Brain pericyte (primary cell): ENCODE data around the gene PPA2.
A peak's percentile ranks its signal among the peaks of the same experiment; 100 is the strongest.
"Not testable (repeated sequence)": the region's sequence is repeated elsewhere in the genome, so short reads cannot be mapped to it uniquely, and the experiment has no call there.

Source experiments
- DNase-seq: peaks from one replicate; pipeline ENCODE4 v3.0.0-alpha.2; 2012; ENCODE audit warnings: low read depth, low spot score

Gene PPA2

GRCh38 chr4:105473324-105474098, at the start of gene PPA2:
Gene PPA2, minus strand, starts transcription at chr4:105474062. Its CDS starts 12 bp downstream, at chr4:105474050.
- peak; percentile 53 for DNase-seq

DNA sequence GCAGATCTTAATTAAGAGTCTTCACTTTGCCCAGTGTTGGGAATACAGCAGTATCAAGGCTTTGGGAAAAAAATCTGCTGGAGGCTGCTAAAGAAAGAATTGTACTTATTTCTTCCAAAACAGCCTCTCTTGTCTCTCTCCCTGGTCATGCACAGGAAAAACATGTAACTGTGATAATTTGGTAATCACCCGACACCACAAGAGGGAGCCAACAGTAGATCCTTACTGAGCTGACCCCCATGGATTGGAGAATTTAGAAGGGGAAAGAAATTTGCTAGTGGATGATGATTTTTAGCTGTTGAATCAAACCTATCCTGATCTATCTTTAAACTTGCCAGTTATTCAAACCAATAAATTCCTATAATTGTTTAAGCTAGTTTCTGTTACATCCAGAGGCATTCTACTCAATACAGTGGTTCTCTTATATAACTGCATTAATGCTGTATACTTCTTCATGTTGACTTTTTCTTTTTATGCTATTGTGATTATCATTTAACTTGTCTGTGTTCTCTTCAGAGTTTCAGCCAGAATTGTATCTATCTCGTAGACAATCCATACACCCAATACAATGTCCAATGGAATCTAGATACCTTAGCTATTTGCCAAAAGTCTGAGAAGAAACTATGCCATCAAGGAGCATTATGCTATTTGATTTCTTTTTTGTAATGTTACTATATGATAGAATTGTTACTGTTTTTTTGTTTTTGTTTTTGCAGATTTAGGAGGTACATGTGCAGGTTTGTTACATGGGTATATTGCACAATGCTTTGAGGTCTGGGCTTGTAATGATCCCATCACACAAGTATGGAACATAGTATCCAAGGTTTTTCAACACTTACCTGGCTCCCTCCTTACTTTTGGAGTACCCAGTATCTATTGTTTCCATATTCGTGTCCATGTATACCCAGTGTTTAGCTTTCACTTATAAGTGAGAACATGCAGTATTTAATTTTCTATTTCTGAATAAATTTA, 47.2 kb upstream of the PPA2 start:
- no peak for DNase-seq

- no peak for DNase-seq
These were observed 36.4 kb upstream of the PPA2 start for GRCh38 chr4:105510245-105510644.

DNA sequence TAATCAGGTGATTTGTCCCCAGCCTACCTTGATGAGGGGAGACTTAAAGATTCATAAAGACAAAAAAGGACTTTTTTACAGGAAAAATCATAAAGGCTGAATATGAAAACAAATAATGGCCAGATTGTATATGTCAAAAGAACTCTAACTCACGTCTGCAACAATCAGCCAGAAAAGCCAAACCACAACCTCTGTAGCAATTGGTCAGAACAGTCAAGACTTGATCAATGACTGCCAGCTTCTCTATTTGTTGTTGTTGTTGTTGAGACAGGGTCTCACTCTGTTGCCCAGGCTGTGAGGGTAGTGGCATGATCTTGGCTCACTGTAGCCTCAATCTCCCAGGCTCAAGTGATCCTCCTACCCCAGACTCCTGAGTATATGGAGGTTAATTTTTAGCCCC, 35.9 kb upstream of the PPA2 start:
- no peak for DNase-seq

DNA sequence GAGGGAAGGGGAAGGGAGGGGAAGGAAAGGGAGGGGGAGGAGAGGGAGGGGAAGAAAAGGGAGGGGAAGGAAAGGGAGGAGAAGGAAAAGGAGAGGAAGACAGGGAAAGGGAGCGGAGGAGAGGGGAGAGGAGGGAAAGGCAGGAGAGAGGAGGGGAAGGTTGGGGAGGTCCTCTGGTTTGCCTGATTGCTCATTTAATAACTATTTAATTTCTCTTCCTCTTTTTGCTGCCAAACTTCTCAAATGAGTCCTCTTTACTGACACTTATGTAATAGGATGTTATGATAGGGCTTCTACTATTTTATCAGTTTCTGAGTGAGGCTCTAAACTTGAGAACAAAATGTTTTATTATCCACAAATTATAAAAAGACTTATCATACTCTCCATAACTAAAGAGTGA, 35.4 kb upstream of the PPA2 start:
- no peak for DNase-seq

GRCh38 chr4:105504744-105505143, 30.9 kb upstream of the PPA2 start:
- no peak for DNase-seq

- no peak for DNase-seq
These were observed 29.6 kb upstream of the PPA2 start for GRCh38 chr4:105503484-105503883.

- DNase-seq = no peak
These were observed 23.0 kb upstream of the PPA2 start for GRCh38 chr4:105496899-105497298.

DNA sequence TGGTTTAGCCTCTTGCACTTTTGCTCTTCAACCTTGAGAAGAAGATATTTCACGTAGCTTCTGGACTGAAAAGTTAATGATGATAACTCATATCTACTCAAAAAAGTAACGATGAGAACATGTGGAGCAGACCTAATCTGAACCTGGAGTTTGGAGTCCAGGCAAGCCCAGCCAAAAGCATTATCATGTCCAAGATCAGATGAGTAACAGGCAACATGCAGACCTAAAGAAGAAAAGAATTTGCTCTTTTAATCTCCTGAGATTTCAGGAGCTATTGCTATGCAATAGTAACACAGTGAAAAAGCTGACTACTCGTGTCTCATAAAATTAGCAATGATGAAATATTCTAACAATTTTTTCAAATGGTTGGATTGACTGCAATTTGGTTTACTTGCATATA, 21.8 kb upstream of the PPA2 start:
- no peak for DNase-seq

GRCh38 chr4:105490523-105490922, 16.7 kb upstream of the PPA2 start:
- DNase-seq = no peak

- no peak for DNase-seq
These were observed 10.0 kb upstream of the PPA2 start for GRCh38 chr4:105483840-105484239.

DNA sequence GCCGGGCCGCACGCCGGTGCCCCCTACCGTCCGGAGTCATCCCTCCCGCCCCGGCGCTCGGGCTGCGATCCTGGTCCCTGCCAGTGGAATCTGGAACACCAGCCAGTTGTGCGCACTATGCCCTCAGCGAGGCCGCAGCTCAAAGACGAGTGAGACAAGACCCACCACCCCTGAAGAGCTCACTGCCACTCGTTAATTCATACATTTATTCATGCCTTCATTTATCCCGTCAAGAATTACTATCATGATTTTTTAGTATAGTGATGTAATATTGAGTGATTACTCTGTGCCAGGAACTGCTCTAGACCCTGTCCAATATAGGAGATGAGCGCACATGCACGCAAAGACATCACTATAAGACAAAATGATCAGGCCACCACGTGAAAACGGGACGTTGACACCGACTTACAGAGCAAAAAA, 247 bp upstream of the PPA2 start:
- DNase-seq = no peak

DNA sequence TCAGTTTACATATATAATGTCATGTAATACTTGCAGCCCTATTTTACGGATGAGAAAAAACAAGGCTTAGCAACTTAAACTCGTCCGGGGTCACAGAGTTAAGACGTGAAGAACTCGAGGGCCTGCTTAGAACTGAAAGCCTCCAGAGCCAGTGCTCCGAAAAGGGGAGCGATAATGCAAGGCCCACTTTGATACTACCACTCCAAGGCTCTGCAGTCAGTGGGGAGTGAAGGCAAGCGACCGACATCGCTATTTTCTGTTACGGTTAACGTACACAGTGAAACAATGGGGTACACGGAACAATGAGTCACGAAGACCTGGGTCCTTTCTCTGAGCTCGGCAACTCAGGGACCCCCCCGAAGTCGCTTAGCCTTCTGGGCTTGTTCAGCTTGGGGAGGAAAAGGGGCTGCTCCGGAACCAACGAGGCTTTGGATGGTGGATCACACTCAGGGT, 965 bp downstream of the PPA2 start:
- no peak for DNase-seq

- peak; percentile 21 for DNase-seq
These were observed 2.2 kb downstream of the PPA2 start for GRCh38 chr4:105471566-105472176.

GRCh38 chr4:105470766-105471165, 3.1 kb downstream of the PPA2 start:
- DNase-seq = no peak

- DNase-seq = no peak
These were observed 4.1 kb downstream of the PPA2 start for GRCh38 chr4:105469736-105470135.

DNA sequence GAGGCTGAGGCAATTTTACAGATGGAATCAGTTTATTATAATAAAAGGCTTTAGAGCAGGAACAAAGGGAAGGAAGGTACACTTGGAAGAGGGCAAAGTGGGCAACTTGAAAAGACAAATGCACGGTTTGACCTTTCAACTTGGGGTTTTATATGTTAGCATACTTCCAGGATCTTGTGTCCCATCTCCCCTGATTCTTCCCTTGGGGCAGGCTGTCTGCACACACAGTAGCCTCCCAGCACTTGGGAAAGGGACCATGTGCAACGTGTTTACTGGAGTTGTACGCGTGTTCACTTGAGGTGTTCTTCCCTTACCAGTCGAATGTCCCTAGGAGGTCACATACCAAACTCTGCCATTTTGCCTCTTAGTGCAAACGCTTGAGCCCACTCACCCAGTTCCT, 7.3 kb downstream of the PPA2 start:
- no peak for DNase-seq

GRCh38 chr4:105464563-105464962, 9.3 kb downstream of the PPA2 start:
- not testable (repeated sequence) for DNase-seq

DNA sequence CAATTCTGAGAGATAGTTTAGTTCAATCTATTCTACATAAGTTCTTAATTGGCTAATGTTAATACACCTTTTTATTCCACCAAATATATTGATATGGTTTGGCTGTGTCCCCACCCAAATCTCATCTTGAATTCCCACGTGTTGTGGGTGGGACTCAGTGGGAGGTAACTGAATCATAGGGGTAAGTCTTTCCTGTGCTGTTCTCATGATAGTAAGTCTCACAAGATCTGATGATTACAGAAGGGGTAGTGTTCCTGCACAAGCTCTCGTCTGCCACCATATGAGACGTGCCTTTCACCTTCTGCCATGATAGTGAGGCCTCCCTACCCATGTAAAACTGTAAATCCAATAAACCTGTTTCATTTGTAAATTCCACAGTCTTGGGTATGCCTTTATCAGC, 11.3 kb downstream of the PPA2 start:
- no peak for DNase-seq

- no peak for DNase-seq
These were observed 12.1 kb downstream of the PPA2 start for GRCh38 chr4:105461621-105462382.

DNA sequence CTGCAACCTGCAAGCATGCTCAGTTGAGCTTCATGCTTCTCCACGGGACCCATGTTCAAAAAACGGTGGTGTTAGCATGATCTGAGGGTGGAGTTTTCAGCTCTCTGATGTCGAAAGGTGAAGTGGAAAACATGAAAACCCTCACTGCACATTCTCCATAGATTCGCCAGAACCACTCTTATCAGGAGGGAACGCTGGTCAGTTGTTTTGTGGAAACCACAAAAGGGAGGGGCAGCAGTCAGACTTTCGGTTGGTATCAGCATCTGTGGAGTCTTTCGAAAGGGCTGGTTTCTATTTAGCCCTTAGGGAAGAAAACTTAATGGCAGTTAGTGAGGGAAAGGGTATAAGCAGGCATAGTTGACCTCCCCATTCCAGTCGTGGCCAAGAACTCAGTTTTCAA, 12.6 kb downstream of the PPA2 start:
- no peak for DNase-seq
